Stimulated activated CD8-positive, alpha-beta memory T cell treated with anti-CD3 and anti-CD28 coated beads, Interleukin-2, amount 100 ng/mL, for 48 hours (primary cell): ENCODE results near the gene CDK13.
"Not testable (repeated sequence)": the region's sequence is repeated elsewhere in the genome, so short reads cannot be mapped to it uniquely, and the experiment has no call there.

Experiments
- DNase-seq, 2 donors: peaks; one replicate each; pipeline ENCODE4 v3.0.0-alpha.2; 2020; ENCODE audit warnings: low read depth in 2 of 2

The CDK13 gene

DNA sequence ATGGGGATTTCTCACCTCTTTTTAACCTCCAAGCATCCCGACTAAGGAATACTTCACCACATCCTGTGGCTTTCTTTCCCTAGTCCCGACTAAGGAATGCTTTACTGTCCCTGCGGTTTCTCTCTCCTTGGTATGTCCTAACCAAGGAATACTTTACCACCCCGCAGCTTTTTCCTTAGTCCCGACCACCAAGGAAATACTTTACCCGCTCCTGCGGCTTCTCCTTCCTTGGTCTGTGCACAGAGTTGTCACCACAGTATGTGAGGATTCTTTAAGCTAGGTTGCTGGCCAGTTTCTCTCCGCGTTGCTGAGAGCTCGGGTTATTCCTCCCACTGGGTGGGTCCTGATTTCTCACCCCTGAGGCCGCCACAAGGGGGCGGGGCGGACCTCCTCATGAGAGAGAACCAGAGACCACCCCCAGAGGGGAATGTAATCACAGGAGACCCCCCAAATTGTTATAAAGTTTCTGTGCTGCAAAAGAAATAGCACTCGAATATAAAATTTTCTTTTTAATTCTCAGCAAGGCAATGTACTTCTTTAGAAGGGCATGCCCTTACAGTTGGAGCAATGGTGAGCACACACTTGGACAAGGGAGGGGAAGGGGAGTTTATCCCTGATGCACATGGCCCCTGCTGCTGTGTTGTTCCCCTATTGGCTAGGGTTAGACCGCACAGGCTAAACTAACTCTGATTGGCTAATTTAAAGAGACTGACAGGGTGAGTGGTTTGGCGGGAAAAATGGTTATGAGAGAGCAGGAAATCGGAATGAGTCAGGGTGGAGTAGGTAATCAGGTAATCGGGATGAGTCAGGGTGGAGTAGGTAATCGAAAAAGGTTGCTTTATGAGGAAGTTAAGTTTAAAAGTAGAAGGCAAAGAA lies 197.6 kb downstream of the CDK13 start:
- DNase-seq = no peak

DNA sequence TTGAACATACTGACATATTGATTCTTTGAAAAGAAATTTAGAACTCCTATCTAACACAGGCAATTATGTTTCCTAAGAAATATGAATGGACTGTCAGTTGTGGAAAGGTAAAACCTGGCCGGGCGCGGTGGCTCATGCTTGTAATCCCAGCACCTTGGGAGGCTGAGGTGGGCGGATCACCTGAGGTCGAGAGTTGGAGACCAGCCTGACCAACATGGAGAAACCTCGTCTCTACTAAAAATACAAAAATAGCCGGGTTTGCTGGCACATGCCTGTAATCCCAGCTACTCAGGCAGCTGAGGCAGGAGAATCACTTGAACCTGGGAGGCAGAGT lies 198.2 kb downstream of the CDK13 start:
- DNase-seq = not testable (repeated sequence)

DNA sequence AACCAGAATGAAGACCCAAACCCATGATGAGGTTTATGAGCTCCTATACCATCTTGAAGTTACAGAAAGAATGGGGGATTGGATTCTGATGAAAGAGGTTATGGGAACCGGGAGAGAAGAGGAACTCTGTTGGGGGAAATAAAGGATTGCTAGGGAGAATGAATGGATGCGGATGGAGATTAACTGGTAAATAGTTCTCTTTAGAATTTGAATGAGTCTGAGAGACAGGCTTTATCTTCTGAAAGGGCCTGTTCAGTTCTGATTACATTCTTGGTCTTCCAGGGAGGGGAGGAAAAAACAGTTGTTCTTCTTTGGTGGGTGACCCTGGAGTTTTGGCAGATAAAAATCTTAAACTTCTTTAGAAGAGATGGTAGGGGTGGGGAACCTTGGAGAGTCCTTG lies 198.6 kb downstream of the CDK13 start:
- no peak for DNase-seq
